DMS79 (cell line): ENCODE measurements around the gene TMPRSS4.
A peak's percentile ranks its signal among the peaks of the same experiment; 100 is the strongest.

Experiments used
- DNase-seq: peaks from one replicate; lab custom pipeline; 2025; lab: John Stamatoyannopoulos, UW

Gene TMPRSS4

DNA sequence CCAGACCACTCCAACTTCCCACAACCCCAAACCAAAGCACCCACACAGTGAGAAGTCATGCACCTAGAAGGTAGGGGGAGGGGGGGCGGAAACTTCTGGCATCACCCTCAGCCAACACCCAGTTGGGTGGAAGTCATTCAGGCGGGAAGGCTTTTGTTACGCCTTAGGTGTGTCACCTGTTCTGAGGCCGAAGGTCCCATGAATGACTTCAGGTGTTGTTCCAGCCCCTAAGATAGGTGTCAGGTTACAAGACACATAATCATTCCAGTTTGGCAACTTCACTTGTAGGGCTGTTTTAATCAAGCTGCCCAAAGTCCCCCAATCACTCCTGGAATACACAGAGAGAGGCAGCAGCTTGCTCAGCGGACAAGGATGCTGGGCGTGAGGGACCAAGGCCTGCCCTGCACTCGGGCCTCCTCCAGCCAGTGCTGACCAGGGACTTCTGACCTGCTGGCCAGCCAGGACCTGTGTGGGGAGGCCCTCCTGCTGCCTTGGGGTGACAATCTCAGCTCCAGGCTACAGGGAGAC, at the start of gene TMPRSS4:
TMPRSS4 (plus strand) TSS at position 325 of the 528 bp plus-strand sequence. CDS start 225 bp downstream, outside the sequence.
- DNase-seq = peak; percentile 97

DNA sequence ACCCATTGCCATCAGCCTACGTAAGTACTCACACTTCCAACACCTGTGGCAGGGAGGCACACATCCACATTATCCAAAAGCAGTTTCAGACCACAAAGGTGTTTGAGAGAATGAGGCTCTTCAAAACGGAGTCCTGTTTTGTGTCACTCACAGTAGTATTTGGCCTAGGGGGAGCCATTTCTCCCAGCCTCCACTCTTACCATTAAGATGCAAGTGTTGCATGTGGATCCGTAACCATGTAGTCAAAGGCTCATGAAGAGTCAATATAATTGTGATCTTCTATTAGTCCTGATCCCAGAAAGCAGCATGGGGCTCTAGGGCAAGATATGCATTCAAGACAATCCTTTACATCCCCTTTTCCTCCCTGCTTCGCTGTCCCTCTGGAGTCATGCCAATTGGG, 49.2 kb upstream of the TMPRSS4 start:
- DNase-seq = no peak

GRCh38 chr11:118028626-118029025, 48.3 kb upstream of the TMPRSS4 start:
- no peak for DNase-seq

GRCh38 chr11:118033443-118033842, 43.4 kb upstream of the TMPRSS4 start:
- no peak for DNase-seq

DNA sequence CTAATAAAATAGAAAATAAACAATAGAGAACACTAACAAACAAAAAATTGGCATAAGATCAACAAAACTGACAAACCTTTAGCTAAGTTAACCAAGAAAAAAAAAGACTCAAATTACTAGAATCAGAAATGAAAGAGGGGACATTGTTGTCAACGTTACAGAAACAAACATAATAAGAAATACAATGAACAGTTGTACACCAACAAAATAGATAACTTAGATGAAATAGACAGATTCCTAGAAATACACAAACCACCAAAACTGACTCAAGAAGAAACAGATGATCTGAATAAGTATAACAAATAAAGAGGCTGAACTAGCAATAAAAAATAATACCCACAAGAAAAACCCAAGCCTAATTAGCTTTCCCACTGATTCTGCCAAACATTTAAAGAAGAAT, 34.7 kb upstream of the TMPRSS4 start:
- no peak for DNase-seq

GRCh38 chr11:118042796-118043195, 34.1 kb upstream of the TMPRSS4 start:
- DNase-seq = no peak

GRCh38 chr11:118045191-118045590, 31.7 kb upstream of the TMPRSS4 start:
- DNase-seq = peak; percentile 56

GRCh38 chr11:118046051-118046963, 30.6 kb upstream of the TMPRSS4 start:
- DNase-seq = peak; percentile 92

GRCh38 chr11:118046964-118047700, 29.7 kb upstream of the TMPRSS4 start:
- DNase-seq = no peak

GRCh38 chr11:118047749-118048148, 29.1 kb upstream of the TMPRSS4 start:
- no peak for DNase-seq

DNA sequence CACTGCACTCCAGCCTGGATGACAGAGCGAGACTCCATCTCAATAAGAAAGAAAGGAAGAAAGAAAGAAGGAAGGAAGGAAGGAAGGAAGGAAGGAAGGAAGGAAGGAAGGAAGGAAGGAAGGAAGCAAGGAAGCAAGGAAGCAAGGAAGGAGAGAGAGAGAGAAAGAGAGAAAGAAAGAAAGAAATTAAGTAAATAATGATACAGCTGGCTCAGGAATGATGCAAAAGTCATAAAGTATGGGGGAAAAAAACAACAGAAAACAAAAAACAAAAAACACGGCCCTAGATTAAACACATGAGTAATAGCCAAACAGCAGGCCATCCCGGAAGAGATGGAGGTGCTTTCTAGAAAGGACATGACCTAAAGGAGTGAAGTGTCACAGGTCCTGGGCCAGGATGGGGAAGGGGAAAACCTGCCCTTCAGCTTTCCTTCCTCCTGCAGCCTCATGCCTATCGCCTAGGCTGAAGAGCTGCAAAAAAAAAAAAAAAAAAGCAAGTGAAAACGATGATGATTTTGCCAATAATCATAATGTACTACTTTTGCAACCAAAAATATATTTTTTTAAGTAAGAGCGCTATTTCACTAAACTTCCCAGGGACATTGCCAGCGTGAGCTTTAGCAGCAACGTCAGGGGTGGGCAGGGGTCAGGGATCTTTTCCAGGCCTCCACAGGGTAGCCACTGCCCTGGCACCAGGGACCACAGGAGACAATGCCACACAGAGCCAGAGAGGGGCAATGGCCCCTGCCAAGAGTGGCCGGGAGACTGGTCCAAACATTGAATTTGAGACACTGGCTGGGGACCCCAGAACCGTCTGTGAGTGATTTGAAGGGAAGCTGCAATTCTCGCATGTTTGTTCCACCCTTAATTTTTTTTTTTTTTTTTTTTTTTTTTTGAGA, 28.2 kb upstream of the TMPRSS4 start:
- no peak for DNase-seq

DNA sequence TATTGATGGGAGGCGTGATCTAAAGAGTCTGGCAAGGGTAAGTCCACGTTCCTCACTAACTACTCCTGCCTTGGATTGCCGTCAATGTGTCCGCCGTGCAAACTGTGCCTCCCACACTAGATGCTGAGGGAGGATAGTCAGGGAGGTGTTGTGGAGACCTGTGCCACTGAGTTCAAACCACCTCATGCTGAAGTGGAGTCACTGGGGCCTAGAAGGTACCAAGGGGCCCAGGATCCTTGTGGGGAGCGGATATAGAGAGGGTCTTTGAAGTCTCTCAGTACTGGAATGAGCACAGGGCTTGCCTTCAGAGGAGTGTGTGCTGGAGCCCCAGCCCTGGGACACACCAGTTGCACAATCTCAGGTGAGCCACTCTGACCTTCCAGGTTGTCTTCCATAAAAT, 27.1 kb upstream of the TMPRSS4 start:
- no peak for DNase-seq

GRCh38 chr11:118050208-118050891, 26.5 kb upstream of the TMPRSS4 start:
- no peak for DNase-seq

DNA sequence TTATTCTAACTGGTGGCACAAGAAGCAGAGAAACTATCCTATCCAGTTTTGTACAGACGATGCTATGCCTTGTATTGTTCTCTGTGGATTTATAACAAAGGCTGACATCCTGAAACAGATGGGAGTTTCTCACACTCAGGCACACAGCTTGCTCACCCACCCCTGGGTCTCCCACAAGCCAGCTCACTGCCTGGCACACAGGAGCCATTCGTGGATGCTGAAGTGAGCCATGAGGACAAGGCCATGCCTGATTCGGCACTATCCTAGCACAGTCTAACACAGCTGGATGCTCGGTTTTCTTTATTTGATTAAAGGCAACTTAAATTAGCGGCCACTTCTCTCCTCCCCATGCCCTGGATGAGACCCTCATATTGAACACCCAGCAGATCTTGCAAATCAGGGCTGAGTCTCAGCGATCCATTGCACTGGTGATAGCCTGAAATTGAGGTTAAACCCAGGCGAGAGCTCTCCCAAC, 25.7 kb upstream of the TMPRSS4 start:
- DNase-seq = no peak

DNA sequence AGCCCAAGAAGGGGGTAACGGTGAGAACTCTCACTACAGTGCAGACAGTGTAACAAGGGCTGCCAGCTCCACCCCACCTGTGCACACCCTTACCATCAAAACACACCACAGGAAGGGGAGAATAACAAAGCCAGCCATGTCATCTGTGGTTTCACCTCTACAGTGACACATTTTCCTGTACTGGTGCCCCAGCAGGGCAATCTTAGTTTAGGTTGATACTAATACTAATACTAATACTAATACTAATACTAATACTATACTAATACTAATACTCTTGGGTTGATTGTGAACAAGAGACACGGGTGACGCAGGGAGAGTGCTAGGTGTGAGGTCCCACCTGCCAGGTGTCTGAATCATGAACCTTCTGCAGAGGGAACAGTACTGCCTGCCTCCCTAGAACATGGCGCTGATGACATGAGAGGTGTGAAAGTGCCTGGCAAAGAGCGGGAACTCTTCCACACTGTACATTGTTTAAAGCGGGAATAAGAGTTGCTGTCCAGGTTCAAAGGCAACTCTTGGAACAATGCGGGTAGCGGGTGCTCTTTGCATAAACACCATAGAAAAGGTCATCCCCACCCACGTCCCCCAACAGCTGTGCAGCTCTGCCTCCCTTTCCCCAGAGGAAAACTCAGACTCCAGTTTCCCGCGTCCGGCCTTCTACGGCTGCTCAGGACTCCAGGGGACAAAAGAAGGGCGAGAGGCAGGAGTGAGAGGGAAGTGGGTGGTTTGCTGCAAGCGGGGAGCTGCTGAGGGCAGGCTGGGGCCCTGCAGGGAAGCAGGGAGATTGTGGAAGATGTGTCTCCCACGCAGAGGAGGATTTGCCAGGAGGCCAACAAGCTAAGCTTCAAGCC, 25.0 kb upstream of the TMPRSS4 start:
- DNase-seq = no peak

GRCh38 chr11:118052581-118053206, 24.2 kb upstream of the TMPRSS4 start:
- no peak for DNase-seq

- no peak for DNase-seq
These were observed 21.9 kb upstream of the TMPRSS4 start for GRCh38 chr11:118054712-118055640.

DNA sequence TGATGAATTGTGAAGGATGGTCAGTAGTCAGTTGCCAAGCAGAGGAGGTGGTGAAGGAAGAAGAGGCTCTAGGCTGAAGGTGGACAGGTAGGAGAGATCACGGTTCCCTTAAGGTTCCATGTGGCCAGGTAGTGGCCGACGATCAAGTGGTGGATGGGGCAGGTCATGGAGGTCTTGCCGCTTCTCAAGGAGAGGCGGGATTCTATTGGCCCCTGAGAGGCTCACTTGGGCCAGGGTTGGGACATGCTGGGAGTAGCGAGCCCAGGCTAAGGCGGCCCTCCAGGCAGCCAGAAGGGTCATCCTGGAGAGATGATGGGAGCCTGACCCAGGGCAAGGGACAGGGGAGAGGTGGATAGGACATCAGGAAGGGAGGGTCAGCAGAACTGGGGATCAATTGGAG, 20.9 kb upstream of the TMPRSS4 start:
- no peak for DNase-seq

- DNase-seq = no peak
These were observed 20.1 kb upstream of the TMPRSS4 start for GRCh38 chr11:118056806-118057205.
